ENCODE measurements around the gene ITGB4. TPM values are rescaled to one million over a fixed set of nuclear protein-coding genes. Genes with fewer than 3 reads are reported as not detected.

Gene ITGB4
- total and polyA plus RNA-seq, 2 of the 13 experiments (the other 11 are each of a cell fraction or from before 2014, with no cell fraction given): 6.9 to 14.5 TPM

DNA sequence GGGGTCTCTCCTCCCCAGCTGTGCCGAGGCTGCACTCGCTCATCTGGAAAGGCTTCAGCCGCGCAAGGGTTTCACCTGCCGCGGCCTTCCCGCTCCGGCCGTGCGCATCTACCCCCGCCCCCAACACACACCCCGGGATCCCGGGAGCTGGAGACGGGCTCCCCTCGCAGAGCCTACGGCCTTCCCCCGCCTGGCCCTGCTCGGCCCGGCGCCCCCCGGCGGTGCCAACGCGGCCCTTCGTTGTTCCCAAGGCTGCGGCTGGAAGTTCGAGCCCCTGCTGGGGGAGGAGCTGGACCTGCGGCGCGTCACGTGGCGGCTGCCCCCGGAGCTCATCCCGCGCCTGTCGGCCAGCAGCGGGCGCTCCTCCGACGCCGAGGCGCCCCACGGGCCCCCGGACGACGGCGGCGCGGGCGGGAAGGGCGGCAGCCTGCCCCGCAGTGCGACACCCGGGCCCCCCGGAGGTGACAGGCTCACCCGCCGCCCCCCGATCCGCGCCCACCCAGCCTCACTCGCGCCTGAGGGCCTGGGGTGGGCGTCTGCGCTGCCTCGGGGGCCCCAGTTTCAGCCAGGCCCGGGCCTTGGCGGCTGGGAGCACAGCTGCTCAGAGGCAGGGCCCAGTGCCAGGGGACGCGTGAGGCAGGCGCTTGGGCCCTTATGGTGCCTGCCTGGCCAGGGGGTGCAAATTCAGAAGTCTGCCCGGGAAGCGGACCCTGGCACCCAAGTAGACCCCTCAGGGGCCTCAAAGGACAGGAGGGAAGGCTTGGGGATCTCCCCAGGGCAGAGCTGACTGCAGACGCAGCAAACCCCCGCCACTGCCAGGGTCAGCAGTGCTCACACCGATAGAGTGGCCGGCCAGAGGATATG, 32.5 kb downstream of the ITGB4 start (continued):
- TF ChIP-seq ATF4 (CRISPR knock-in tag; IDR thresholded peaks at IDR 0.05) (no peak), XRCC5 (optimal IDR thresholded peaks at IDR 0.05; ENCODE audit: low read length) (peak; percentile 75), ZNF24 (IDR thresholded peaks at IDR 0.05) (no peak), MLX (CRISPR knock-in tag; IDR thresholded peaks at IDR 0.05) (peak; percentile 57; the same call in 1 of the 2 replicates), RELA (CRISPR knock-in tag; IDR thresholded peaks at IDR 0.05) (no peak), ZNF362 (CRISPR knock-in tag; IDR thresholded peaks at IDR 0.05; ENCODE audit: borderline replicate concordance) (no peak), THAP11 (CRISPR knock-in tag; IDR thresholded peaks at IDR 0.05) (peak; percentile 57), ZNF567 (CRISPR knock-in tag; IDR thresholded peaks at IDR 0.05; ENCODE audit: borderline replicate concordance) (no peak), ZNF12 (CRISPR knock-in tag; IDR thresholded peaks at IDR 0.05) (no peak; the same call in 1 of the 2 replicates), NKX3-1 (CRISPR knock-in tag; IDR thresholded peaks at IDR 0.05) (peak; percentile 33; the same call in 1 of the 2 replicates), ZNF761 (CRISPR knock-in tag; conservative IDR thresholded peaks at IDR 0.05) (0 out of 2 replicates have a peak, but pooled peaks have one; percentile 17), ARID5B (CRISPR knock-in tag; IDR thresholded peaks at IDR 0.05) (peak; percentile 54; the same call in 1 of the 2 replicates), ZNF160 (CRISPR knock-in tag; IDR thresholded peaks at IDR 0.05) (peak; percentile 66; the same call in 1 of the 2 replicates)
- TF ChIP-seq, protein P1, sequence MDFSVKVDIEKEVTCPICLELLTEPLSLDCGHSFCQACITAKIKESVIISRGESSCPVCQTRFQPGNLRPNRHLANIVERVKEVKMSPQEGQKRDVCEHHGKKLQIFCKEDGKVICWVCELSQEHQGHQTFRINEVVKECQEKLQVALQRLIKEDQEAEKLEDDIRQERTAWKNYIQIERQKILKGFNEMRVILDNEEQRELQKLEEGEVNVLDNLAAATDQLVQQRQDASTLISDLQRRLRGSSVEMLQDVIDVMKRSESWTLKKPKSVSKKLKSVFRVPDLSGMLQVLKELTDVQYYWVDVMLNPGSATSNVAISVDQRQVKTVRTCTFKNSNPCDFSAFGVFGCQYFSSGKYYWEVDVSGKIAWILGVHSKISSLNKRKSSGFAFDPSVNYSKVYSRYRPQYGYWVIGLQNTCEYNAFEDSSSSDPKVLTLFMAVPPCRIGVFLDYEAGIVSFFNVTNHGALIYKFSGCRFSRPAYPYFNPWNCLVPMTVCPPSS (IDR thresholded peaks at IDR 0.05): no peak
- TF ChIP-seq, protein P2, sequence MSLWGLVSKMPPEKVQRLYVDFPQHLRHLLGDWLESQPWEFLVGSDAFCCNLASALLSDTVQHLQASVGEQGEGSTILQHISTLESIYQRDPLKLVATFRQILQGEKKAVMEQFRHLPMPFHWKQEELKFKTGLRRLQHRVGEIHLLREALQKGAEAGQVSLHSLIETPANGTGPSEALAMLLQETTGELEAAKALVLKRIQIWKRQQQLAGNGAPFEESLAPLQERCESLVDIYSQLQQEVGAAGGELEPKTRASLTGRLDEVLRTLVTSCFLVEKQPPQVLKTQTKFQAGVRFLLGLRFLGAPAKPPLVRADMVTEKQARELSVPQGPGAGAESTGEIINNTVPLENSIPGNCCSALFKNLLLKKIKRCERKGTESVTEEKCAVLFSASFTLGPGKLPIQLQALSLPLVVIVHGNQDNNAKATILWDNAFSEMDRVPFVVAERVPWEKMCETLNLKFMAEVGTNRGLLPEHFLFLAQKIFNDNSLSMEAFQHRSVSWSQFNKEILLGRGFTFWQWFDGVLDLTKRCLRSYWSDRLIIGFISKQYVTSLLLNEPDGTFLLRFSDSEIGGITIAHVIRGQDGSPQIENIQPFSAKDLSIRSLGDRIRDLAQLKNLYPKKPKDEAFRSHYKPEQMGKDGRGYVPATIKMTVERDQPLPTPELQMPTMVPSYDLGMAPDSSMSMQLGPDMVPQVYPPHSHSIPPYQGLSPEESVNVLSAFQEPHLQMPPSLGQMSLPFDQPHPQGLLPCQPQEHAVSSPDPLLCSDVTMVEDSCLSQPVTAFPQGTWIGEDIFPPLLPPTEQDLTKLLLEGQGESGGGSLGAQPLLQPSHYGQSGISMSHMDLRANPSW (CRISPR knock-in tag; IDR thresholded peaks at IDR 0.05; ENCODE audit: borderline replicate concordance): no peak; the same call in 1 of the 2 replicates
